ENCODE data around the gene SMC3.

The SMC3 gene

DNA sequence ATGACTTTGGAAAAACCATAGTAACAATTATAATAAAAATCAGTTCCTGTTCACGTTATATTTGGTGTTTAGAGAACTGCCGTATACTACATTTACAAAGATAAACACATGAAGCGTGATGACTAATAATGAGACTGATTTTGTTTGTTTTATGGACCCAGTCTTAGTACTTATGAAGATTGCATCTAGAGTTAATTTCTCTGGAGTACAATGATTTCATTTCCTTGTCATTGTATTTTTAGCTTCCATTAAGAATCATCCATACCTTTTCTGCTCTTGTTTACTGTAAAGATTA, 79.6 kb downstream of the SMC3 start:
- no peak for DNase-seq (ENCODE audit: low read depth)

GRCh38 chr10:110648692-110649346, 81.3 kb downstream of the SMC3 start:
- no peak for DNase-seq (ENCODE audit: low read depth)

- DNase-seq (ENCODE audit: low read depth) = no peak
Measured at GRCh38 chr10:110649347-110650264, 82.1 kb downstream of the SMC3 start.

GRCh38 chr10:110650265-110650668, 82.8 kb downstream of the SMC3 start:
- no peak for DNase-seq (ENCODE audit: low read depth)

GRCh38 chr10:110651044-110651958, 83.8 kb downstream of the SMC3 start:
- no peak for DNase-seq (ENCODE audit: low read depth)

- no peak for DNase-seq (ENCODE audit: low read depth)
Measured at GRCh38 chr10:110652475-110653118, 85.1 kb downstream of the SMC3 start.

Data from fibroblast of the conjunctiva (primary cell).